Activated gamma-delta T cell treated with Interleukin-2 at 50 U/mL for 16 hours (primary cell): Measurements from ENCODE around the gene MRPL41.
A peak's percentile ranks its signal among the peaks of the same experiment; 100 is the strongest.
"Not testable (repeated sequence)": the region's sequence is repeated elsewhere in the genome, so short reads cannot be mapped to it uniquely, and the experiment has no call there.

Experiments
- DNase-seq: peaks from one replicate; pipeline ENCODE4 v3.0.0-alpha.2; 2020

The MRPL41 gene

DNA sequence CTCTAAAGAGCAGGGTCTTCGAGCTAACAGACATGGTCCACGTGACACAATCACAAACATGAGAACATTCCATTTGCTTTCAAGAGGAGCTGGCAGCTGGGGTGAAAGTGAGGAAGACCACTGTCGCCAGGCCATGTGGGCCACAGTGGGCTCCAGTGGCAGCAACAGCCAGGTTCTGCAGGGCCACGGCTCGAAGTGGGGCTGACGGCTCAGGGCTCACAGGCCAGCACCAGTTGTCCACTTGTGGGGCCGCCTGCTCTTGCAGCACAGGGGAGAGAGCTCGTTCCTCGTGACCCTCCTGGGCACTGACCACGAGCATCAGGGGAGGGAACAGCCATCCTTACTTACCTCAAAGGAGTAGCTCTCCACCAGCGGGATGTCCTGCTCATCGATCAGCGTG is 36.6 kb downstream of the MRPL41 start:
- no peak for DNase-seq

DNA sequence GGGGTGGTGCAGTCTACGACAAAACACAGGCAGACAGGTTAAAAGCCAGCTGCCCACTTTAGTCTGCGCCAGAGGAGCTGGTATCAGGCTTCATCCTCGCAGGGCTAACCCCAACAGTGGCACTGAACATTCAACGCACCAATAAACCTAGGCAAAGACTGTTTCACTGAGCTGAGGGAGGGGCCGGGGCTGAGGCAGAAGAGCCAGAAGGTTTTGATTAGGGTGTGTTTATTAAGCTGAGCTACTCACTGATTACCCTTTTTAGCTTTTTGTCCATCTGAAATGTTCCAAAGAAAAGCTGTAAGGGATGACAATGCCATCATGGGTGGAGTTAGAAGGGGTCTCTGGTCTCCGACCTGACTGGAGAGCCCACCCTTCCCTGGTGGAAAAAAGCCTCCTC is 37.2 kb downstream of the MRPL41 start:
- no peak for DNase-seq

DNA sequence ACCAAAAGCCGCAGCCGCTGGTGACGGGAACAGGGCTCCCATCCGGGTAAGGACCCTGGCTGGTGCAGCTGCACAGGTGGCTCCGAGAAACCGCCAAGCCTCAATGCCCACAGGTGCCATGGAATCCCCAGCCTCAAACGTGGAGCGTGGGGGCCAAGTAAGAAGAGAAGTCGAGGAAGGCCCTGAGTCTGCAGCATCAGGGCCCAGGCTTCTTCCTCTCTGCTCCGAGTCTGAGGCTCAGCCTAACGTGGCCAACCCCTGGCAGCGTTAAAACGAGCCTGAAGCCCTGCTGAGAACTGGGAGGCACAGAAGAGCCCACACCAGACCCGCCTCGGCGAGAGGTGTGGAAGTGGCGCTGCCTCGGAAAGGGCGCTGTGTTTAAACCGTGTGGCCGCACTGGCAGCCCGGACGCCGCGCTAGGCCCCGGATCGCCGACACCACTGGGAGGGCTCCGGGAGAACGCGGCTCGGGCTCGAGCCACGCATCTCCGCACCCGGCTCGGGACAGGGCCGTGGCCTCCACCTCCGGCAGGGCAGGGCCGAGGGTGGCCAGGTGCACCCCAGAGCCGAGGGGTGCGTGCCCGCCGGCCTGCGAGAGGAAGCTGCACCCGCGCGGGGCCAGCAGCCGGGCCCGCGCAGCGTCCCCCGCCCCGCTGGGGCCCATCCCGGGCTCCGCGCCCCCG is 37.9 kb downstream of the MRPL41 start:
- DNase-seq, result no peak

DNA sequence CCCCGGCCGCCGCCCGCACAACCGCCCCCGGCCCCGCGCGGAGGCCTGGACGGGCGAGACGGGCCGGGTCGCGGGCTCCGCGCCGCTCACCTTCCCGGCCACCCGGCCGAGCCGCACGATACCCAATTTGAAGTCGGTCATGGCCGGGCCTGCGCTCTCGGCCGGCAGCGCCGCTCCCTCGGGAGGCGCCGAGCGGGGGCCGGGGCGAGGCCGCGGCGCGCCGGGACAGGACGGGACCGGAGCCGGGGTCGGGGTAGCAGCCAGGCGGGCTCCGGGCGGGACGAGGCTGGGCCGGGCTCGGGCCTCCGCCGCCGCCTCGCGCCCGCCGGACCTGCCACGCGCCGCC is 38.4 kb downstream of the MRPL41 start:
- DNase-seq, result no peak

DNA sequence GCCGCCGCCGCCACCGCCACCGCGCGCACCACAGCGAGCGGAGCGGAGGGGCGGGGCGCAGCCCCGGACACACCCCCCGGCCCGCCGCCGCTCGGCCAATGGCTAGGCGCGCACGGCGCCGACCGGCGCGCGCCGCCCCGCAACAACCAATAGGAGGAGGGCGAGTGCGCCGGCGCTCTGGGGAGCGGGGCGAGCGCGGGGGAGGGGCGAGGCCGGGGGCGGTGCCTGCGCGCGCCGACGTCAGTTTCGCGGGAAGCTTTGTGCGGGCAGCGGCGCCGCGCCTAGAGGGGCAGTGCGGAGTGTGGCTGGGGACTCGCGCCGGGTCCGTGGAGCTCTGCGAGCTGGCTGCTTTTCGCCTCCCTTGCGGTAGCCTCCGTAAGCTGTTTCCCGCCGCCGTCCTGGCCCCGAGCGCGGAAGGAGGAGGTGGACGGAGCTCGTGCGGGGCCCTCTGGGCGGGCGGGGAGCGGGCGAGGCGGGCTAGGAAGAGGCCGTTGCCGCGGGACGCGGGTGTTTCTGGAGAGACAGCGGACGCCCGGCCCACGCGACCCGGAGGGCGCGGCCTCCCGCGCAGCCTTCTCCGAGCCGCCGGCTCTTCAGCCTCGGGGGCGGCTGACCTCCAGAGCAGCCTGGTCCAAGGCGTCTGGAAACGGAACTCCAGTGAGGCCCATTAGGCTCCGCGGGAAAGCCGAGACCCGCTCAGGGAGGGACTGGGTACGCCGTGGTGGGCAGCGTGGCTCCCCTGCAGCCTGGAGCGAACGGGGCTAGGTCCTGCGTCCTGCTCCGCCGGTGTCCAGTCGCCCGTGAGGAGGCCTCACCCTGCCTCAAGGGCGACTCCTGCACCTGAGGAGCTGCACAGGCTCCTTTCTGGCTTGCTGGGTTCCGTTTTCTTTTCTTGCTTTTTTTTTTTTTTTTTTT is 39.0 kb downstream of the MRPL41 start, which contains the start of gene ZMYND19:
Gene ZMYND19 (minus strand): TSS at position 44 of the 915 bp plus-strand sequence. CDS start 249 bp downstream, outside the sequence.
- DNase-seq, result peak; percentile 87

DNA sequence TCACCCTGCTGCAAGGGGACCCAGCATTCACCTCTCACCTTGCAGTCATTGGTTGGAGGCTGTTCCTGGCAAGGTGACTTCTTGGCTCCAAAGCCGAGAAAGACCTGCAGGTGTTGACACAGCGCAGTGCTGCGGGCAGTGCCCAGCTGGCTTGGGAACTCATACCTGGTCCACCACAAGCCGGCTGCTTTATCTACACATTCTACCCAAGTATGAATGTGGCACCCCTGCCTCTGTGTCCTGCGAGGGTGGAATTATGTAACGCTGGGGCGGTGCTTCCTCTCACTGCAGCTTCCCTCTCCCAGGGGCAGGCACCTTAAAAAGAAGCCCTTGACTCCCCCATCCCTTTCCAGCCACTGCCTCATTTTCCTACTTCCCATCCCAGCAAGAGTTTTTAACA is 41.1 kb downstream of the MRPL41 start:
- DNase-seq, result no peak

DNA sequence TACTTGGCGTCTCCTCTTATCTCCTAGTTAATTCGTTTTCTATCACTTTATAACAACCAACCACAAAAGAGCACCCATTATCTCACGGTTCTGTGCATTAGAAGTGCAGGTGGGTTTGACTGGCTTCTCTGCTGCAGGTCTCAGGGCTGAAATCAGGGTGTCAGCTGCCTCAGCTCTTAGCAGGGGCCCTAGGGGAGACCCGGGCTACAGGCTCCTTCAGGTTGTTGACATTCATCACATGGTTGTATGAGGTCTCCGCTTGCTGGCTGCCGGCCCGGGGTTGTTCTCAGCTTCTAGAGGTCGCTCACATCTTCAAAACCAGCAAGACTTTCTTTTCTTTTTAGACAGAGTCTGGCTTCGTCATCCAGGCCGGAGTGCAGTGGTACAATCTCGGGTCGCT is 41.5 kb downstream of the MRPL41 start:
- DNase-seq, result no peak

DNA sequence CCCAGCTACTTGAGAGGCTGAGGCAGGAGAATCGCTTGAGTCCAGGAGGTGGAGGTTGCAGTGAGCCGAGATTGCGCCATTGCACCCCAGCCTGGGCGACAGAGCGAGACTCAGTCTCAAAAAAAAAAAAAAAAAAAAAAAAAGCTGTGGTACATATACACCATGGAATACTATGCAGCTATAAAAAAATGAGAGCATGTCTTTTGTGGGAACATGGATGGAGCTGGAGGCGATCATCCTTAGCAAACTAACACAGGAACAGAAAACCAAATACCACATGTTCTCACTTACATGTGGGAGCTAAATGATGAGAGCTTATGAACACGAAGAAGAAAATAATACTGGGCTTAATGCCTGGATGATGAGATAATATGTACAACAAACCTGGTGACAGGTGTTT is 44.9 kb downstream of the MRPL41 start:
- not testable (repeated sequence) for DNase-seq

DNA sequence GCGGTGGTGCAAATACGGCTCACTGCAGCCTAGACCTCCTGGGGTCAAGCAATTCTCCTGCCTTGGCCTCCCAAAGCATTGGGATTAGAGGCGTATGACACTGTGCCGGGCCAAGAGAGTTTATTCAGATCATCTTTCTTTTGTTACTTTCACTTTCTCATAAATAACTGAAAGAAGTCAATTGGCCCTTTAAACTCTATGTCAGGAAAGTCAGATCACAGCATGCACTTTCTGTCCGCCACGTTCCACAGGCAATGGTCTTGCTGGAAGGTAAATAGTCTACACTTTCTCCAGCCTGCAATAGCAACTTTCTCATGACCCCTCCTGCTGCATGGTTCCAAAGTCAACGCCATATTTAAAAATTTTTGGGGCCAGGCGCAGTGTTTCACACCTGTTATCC is 47.3 kb downstream of the MRPL41 start:
- DNase-seq, result no peak
